Caki2 (cell line): ENCODE data around the gene RAB7B. TPM values are rescaled to one million over a fixed set of nuclear protein-coding genes. Genes with fewer than 3 reads are reported as not detected.

Experiments
- DNase-seq: peaks from one replicate; pipeline ENCODE4 v3.0.0-alpha.2; 2015; ENCODE audit warnings: low read depth
- in situ Hi-C: cut with HindIII; loops from 2 replicates; pipeline ENCODE4 v1.10.0; 2016; ENCODE audit warnings: low sequenced_read_pairs, low pct_unique_long_range_greater_than_20kb, mixed read lengths
- total RNA-seq: library from RNA; depleted of rRNA; stranded (reverse); fragments of >200 nt; shearing (Covaris generic); gene quantifications from 2 replicates; pipeline ENCODE4 v1.2.3, GENCODE V29; 2014; ENCODE audit warnings: low replicate concordance

Gene RAB7B
- total RNA-seq, 1 experiment from 2014 or later: 1.1 TPM

DNA sequence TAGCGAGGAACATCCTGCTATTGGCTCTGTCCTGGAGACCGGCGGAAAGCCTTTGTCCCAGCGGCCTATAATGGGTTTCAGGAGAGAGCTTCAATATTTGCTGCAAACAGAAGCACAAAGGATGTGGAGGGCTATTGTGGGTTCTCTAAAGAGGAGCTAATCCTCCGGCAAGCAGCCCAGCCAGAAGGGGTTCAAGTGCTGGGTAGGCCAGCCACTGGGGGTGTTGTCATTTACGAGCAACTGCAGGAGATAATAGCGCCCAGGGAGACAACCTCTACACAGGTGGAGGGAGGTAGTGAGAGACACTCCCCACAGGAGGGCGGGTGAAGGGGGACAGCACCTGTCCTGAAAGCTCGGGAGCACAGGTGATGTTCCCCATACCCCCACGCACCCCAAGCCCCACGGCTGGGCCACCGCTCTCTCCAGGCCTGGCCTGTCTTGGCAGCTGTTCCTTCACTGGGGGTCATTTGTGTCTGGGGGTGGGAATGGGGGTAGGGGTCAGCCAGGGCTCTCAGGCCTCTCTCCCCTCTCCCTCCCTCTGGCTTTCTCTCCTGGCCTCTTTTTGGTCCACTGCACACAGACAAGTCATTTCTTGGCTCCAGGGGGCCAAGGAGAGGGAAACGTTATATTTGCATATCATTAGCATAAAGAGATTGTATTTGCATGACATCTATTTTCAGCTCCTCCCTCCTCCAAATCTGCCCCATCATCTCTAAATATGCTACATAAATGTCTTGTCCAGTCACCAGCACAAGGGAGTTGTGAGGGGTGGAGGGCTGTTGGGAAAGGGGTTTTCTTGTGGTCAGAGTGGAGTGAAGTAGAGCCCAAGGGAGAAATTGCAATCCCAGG, 37.9 kb downstream of the RAB7B start:
- DNase-seq: no peak

DNA sequence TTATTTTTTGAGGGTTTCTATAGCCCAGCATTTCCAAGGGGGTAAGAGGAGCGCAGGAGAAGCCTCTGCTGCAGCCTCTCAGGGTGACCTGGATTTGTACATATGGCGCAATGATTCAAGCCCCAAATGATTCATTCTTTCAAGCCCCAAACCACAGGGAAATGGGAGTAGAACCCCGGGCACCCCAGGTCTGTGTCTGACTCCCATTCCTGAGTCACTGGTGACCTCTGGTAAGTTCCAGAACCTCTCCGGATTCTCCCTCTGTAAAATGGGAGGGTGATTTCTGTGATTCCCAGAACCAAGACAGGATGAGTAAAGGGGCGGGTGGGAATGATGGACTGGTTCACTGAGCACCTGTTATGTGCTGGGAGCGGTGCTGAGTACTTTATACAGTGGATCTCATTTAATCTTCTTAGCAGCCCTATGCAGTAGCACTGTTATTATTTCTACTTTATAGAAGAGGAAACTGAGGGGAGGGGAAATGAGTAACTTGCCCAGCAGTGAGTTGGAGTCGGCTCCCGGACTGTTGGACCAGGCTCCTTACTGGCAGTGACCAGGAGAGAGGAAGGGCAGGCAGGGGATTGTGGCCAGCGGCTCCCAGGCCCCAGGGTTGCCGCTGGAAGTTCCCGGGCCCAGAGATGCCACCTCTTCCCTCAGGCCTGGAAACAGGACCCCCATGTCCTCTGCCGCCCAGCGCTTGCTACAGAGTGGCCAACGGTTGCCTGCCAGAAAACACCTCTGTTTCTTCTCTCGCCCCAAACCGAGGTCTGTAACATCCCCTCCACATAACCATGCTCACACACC, 39.6 kb downstream of the RAB7B start:
- in situ Hi-C loops: no loop called here
- peak; percentile 32 for DNase-seq

More for the DNA sequence above, 37.9 kb downstream of the RAB7B start:
- in situ Hi-C loops: no loop called here

DNA sequence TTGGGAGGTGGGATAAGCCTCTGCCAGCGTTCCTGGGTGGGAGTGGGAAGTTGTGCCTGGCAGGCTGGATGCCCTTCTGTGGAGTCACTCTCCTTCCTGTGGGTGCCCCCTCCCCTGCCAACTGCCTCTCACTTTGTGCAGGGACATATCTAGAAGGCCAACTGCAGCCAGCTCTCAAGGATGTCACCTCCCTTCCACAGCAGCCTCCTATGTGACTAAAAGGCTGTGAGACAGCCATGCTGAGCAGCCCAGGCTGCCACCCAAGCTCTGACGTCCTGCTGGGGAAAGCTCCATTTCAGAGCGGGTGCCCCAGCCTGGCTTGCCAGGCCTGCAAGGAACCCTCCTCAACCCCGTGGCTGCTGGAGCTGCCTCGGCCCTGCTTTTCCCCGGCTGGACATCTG, 40.4 kb downstream of the RAB7B start:
- DNase-seq: no peak
- in situ Hi-C loops: no loop called here

DNA sequence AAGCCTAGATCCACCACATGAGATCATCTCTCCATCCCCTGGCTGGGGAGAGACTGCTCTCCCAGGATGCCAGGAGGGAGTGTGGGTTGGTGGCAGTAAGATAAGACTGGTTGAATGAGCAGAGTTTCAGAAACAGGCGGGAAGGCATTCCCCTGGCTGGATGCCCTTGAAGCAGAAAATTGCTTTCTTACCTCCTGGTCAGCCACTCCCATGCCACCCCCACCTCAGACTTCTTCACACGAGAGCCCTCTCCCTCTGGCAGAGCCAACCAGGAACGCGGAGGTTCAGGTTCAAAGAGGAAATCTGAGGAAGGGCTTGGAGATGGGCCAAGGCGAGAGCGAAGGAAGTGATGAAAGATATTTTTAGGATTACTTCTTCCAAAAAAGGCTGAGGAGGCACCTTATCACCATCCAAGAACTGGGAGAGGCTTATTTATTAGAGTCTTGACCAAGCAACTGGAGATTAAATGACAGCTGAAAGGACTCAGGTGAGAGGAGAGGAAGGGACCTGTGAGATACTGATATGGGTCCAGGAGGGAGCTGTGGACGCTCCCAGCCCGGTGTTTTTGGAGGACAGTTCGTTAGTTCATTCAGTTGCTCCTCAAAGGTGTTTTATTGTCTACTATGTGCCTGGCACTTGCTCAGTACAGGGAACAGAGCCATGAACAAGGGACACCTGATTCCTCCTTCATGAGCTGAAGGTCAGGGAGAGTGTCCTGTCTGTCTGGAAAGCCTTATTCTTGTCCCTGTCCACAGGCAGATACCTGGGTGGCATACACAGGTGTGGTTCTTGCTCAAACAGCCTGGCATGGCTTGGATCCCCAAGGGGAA, 41.0 kb downstream of the RAB7B start:
- peak; percentile 40 for DNase-seq
- in situ Hi-C loops: no loop called here

DNA sequence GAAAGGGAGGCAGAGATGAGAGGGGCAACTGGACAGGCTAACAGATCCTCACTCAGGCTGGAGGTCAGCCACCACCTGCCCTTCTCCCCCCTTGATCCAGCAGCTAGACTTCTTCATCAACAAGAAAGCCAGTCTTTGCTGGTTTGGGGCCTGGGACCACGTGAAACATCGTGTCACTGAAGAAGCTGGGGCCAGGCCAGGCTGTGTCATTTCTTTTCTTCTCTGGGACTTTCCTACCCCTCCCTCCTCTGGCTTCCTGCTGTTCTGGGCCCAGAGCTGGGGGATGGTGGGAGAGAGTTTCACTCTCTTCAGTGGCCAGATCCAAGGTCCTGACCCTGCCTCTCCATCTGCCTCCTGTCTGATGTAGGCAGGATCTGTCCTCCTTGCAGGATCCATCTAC, 41.8 kb downstream of the RAB7B start:
- DNase-seq: peak; percentile 18
- in situ Hi-C loops: no loop called here

DNA sequence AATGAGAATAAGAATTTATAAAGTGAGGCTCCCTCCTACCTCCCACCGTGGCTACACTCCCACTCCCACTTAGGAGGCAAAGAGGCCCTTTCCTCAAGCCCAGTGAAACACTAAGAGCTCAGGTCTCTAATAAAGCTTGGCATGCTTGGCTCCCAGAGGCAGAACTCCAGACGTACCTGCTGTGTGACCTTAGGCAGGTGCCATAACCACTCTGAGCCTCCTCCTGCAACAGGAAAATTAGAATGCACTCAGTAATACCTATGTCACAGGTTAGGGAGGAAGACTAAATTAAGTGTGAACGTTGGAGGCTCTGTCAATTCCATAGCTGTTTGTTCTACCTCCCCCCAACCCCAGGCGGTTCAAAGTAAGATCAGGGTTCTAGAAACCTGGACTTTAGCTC, 43.4 kb downstream of the RAB7B start:
- in situ Hi-C loops: no loop called here

DNA sequence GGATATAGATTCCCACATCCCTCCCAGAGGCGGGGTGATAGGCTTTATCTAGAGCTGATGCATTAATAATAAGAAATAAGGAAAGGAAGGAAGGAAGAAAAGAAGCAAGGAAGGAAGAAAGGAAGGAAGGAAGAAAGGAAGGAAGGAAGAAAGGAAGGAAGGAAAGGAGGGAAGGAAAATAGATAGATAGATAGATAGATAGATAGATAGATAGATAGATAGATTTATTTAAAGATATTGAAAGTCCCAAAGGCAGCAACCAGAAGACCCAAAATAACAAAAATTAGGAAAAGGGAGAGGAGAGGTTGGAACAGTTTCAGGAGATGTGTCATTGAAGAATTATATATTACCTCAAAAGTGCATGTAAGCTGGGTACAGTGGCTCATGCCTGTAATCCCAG, 47.7 kb downstream of the RAB7B start:
- in situ Hi-C loops: no loop called here
- DNase-seq: no peak

More for the DNA sequence above, 43.4 kb downstream of the RAB7B start:
- no peak for DNase-seq

DNA sequence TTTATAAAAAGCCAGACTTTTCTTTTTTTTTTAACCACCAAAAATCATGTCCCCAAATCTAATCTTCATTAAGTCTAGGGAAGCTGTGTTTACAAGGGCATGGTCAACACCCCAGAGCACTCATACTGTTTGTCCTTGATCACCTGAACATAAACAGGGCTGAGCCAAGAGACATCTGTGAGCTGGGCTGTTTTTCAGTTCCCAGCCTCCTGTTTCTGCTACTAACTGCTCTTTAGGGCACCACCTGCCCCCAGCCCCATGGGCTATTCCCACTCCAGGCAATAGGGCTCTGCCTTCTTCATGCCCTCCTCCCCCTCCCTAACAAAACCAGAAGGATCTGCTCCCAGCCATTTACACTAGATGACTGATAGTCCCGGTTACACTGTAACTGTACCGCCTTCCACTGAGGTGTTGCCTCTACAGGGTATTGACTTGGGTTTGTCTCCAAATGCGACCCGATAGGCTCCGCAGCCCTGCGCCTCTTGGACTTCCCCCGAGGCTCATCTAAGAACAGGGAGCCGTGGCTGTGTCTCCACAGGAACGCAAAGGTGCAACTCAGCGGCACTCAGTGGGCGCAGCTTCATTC, 48.3 kb downstream of the RAB7B start:
- in situ Hi-C loops: no loop called here
- DNase-seq: no peak

DNA sequence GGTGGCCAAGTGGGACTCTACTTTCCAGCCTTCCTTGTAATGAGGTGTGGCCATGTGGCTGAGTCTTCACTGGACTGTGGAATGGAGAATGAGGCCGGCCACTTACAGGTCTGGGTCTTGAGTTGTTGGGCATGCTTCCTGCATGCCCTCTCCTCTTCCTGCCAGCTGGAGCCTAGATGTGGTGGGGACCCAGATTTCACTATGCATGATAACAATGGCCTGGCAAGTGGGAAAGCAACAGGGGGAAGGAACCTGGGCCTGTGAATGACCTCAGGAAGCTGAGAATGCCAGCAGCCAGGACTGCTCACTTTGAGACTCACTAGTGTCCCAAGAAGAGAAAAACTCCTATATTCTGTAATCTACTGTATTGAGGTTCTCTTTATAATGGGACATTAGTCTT, 51.4 kb downstream of the RAB7B start:
- in situ Hi-C loops: no loop called here
- no peak for DNase-seq

DNA sequence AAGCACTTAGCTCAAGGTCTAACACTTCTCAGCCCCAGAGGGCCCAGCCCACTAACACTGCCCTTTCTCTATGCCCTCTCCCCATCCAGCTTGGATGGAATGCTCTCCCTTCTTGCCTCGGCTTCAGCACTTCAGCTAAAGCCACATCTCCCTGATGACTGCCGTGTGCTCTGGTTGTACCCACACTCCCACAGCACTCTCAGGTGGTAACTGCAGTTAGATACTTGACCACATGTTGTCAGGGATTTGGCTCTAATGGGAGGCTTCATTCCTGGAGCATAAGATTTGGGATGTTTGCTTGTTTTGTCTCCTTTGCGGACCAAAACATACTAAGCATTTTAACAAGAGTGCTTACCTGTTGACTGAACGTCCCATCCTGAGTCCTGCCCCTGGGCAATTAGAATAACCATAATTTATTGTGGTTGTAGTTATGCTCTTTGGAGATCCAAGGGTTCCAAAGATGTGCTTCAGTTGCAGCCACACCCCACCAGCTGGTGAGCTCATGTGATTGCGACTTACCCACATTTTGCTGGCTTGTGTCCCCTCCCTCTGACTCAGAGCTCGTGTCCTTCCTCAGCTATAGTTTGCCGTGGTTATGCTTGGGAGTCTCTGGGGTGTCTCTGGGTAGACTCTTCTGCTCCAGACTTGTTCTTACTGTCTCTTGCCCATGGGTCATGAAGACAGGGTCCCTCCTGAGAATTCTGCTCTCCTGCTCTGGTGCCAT, 52.2 kb downstream of the RAB7B start:
- in situ Hi-C loops: no loop called here
- no peak for DNase-seq

DNA sequence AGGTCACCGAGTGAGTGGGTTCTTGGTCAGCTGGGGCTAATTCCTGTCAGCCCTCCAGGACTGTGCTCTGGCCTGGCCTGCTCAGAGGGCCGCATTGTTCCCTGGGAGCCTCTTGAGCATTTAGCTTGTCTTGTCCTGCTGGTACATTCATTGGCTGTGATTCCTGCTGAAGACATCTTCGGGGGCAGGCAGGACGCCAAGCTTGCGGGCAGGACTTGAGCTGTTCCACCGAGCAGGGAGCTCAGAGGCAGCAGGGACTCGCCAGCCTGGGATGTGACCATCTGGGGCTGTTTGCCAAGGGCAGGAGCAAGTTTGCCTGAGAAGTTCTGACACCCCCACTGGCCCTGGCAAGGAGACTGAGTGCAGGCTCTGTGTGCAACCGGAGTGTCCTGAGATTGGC, 52.9 kb downstream of the RAB7B start:
- DNase-seq: no peak
- in situ Hi-C loops: no loop called here

DNA sequence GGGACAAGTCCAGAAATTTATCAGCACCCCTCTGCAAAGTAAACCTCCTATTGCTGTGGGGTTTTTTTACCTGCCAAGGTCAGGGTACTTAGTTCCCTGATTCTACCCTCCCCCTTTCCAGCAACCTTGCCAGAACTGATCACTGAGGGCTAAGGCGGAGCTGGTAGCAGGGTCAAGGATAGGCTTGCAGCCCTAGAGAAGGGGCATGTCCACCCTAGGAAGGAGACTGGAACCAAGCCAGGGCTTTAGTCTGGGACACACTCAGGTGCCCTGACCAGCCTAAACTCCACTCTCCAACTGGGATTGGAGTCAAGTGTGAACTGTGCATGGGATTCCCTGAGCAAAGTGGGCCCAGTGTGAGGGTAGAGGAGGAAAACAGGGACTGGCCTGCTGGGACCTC, 53.4 kb downstream of the RAB7B start:
- in situ Hi-C loops: no loop called here

DNA sequence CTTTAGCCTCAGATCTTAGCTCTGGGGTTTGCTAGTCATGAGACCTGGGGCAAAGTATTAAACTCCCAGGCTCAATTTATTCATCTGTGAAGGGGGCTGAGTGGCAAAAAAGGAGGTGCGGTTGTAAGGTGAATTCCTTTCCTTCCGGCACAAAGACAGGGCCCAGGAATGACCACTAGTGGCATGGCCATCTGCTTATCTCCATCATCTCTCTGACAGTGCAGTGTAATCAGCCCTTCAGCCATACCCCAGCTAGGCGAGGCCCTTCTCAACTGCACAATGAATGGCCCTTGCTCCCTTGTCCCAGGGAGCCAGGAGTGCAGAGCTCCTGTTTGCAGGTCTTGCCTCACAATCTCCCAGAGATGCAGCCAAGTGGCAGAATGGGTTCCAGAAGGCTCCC, 54.3 kb downstream of the RAB7B start:
- DNase-seq: no peak
- in situ Hi-C loops: no loop called here

More for the DNA sequence above, 53.4 kb downstream of the RAB7B start:
- DNase-seq: no peak

DNA sequence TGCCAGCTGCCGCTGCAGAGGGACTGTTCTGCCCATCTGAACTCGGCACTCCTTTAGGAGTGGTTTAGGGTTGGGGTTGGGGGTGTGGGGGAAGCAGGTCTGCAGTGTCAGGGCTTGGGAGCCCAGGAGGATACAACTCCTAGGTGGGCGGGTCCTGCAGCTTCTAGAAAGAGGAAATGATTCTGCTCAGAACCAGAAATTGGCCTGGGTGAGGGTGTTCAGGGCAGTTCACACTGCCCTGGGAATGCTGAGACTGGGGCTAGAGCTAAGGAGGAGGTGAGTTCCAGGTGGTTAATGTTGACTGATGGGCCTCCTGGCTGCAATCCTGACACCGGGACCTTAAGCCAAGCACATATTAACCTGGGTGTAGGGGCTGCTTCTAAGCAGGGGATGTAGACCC, 55.2 kb downstream of the RAB7B start:
- in situ Hi-C loops: no loop called here
- no peak for DNase-seq

DNA sequence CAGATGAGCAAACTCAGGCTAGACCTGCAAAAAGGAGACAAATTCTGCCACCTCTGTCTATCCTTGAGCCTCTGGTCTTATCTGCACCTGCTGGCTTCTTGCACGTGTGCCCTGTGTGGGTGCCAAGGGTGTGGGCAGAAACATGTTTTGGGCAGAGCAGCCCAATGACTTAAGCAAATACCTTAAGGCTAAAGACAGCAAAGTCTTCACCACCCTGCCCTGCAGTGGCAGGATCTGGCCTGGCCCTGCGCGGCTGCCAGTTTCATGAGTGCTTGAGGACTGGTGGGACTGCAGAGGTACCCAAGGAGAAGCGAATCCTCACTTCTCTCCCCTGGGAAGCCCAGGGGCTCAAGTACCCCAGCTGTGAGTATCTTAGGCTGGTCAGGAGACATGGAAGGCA, 56.2 kb downstream of the RAB7B start:
- in situ Hi-C loops: no loop called here
- no peak for DNase-seq

DNA sequence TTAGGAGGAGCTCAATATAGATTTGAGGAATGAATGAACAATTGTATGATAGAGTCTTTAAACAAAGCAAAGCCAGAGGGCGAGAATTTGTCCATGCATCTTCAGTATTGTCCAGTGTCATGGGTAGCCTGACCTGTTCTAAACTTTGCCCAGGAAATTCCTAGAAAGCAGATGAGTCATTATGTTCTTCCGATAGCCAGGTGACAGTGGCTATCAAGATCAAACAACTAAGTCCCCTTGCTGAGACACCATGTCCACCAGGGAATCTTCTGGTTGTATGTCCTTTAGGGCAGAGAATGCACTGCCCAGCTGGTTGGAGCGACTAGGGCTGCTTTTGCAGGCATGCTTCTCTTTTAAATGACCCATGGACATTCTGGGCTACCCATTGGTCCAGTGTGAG, 58.1 kb downstream of the RAB7B start:
- DNase-seq: no peak
- in situ Hi-C loops: no loop called here

DNA sequence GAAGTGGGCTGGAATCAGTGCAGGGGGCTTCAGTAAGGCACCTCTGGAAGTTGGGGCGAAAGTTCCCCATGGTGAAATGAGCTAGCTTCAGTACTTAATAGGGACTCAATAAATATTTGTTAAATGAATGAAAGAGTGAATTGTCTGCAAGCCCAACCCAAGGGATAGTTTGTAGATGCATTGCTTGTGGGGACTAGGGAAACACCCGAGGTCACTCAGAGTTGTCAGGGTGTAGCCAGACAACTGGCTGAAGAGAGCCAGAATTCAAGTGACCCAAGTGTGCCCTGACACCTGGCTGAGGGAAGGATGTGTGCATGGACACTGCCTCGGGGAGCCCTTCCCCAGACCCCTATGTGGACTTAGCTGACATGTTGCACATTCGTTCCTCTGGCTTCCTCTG, 58.7 kb downstream of the RAB7B start:
- in situ Hi-C loops: no loop called here
- no peak for DNase-seq

DNA sequence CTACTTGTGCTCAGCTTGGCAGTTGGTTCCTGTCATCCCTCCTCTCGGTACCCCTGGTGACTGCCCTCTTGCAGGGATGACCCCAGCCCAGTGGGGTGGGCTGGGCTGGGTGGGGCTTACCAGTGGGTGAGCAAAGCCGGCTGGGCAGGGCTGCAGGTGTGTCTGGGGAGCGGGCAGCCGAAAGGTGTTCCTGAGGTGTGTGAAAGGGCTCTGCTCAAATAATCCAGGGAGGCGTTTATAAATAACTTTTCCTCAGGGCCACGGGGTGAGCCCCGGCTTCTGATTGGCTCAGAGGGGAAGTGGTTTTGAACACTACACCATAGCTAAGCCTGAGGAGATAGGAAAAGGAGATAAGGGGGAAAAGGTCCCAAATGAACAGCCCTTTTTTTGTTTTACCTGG, 60.0 kb downstream of the RAB7B start, which contains the start of gene SLC26A9:
Gene SLC26A9, minus strand, starts transcription at position 212 of the 400 bp plus-strand sequence. CDS start 7,636 bp downstream, outside the sequence.
- in situ Hi-C loops: no loop called here
- no peak for DNase-seq
